HG02943 (cell line): ENCODE data around the gene TAF11L3.
"Not testable (repeated sequence)": the region's sequence is repeated elsewhere in the genome, so short reads cannot be mapped to it uniquely, and the experiment has no call there.

Source experiments
- ATAC-seq: cut with Tn5 transposase; IDR thresholded peaks from one replicate; pipeline ENCODE4 v1.9.1; 2021; ENCODE audit warnings: mild to moderate bottlenecking, low read depth, moderate library complexity; ENCODE audit not compliant: unreplicated experiment

Gene TAF11L3

GRCh38 chr5:17518067-17518466 is at the start of gene TAF11L3:
TAF11L3 (plus strand) TSS chr5:17518367.
- ATAC-seq, result not testable (repeated sequence)

GRCh38 chr5:17470064-17470463 is 48.1 kb upstream of the TAF11L3 start:
- no peak for ATAC-seq

DNA sequence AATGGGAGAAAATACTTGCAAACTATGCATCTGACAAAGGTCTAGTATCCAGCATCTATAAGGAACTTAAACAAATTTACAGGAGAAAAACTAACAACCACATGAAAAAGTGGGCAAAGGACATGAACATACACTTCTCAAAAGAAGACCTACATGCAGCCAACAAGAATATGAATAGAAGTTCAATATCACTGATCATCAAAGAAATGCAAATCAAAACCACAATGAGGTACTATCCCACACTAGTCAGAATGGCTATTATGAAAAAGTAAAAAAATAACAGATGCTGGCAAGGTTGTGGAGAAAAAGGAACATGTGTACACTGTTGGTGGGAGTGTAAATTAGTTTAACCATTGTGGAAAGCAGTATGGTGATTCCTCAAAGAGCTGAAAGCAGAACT is 43.1 kb upstream of the TAF11L3 start:
- not testable (repeated sequence) for ATAC-seq

GRCh38 chr5:17477043-17477442 is 41.1 kb upstream of the TAF11L3 start:
- ATAC-seq, result no peak

GRCh38 chr5:17477573-17478265 is 40.4 kb upstream of the TAF11L3 start:
- ATAC-seq, result no peak

DNA sequence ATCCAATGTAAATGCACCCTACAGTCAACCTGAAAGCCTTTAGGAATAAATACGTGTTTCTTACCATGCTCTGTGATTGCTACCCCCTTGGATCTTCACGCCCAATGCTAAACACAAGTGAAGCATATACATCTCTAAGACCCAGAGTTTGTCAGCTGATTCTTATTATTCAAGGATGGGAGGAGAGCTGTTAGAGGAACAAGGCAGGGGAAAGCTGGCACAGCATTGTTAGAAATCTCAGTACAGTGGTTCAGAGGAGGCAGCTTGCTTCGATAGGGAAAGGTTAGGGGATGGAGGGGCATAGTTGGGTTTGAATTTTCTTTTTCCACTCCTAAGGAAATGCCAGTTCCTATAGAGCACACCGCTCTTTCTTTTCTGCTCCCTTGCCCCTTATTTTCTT is 36.8 kb upstream of the TAF11L3 start:
- ATAC-seq, result no peak

DNA sequence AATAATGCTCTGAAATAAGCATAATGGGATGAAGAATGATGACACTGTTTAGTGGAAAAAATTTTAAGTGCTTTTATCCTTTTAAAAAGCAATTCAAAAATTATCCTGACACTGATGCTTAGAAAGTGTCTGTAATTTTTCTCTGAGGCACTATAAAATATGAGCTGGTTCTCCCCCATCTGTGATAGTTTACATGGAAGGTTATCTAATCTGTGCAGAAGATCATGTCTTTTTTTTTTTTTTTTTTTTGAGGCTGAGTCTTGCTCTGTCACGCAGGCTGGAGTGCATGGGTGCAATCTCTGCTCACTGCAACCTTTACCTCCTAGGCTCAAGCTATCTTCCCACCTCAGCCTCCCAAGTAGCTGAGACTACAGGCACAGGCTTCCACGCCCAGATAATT is 35.4 kb upstream of the TAF11L3 start:
- no peak for ATAC-seq

DNA sequence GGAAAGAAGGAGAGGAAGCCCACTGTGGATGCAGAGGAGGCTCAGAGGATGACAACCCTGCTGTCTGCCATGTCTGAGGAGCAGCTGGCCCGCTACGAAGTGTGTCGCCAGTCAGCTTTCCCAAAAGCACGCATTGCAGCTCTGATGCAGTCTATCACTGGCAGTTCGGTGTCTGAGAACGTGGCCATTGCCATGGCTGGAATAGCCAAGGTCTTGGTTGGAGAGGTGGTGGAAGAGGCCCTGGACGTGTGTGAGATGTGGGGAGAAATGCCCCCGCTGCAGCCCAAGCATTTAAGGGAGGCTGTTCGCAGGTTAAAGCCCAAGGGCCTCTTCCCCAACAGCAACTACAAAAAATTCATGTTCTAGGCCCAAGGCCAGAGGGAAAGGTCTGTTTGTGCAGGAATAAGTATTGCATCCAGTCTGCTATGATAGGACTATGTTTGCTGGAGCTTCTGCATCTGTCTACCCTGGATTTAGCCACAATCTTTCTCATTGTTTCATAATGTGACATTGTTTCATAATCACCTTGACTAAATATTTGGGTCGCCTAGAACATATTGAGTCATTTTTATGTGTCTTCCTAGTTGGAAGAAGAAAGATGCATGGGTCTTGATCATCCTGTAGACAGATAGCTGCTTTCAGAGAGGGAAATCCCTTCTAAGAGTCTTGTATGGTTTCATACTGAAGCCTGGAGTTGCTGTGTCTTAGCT is 31.5 kb upstream of the TAF11L3 start:
- not testable (repeated sequence) for ATAC-seq

DNA sequence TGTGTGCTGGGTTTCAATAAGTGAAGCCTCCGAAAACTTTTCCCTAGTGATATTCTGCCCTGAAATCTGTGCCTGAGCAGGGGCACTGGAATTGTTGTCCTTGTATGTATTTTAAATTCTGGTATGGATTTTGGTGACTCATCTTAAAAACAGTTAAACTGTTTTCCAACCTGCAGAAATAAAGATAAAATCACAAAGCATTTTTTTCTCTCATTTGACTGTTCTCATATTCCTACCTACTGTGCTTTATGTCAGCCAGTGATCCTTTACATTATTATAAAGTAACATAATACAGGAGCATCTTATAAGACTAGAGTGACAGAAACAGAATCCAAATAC is 31.0 kb upstream of the TAF11L3 start:
- no peak for ATAC-seq

DNA sequence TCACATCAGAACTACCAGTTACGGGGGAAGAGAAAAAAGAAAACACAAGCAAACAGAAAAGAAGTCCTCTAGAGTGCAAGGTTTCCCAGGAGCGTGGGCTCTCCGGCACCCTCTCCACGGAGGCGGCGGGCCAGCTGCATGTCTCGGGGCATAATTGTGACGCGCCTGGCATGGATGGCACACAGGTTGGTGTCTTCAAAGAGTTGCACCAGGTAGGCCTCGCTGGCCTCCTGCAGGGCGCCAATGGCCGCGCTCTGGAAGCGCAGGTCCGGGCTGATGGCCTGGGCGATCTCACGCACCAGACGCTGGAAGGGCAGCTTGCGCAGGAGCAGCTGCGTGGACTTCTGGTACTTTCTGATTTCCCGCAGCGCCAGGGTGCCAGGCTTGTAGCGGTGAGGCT is 26.9 kb upstream of the TAF11L3 start:
- not testable (repeated sequence) for ATAC-seq

DNA sequence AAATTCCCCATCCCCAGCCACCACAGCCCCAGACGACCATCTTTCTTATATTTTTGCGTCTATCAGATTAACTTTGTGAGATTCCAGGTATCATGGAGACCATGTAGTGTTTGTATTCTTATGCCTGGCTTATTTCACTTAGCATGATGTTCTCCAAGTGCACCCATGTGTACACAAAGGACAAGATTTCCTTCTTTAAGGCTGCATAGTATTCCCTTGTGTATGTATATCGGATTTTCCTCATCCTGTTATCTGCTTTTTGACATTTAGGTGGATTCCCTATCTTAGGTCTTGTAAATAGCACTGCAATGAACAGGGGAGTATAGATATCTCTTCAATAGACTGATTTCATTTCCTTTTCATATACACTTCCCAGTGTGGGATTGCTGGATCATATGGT is 25.4 kb upstream of the TAF11L3 start:
- no peak for ATAC-seq

DNA sequence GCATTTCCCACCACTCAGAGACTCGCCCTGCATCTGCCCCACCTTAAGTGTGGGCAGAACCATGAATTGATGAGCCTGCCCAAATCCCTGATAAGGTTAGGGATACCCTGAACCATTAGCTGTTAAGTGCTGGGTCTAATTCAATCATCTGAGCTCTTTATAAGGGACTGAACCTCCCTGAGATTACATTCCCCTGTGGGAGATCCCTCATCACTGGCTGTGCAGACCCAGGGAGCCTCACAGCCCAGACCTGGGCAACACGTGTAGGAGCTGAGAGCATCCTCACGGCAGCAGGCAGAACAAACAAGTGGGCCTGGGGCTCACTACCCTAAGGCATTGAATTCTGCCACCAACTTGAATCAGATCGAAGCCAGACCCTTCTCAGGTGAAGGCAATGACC is 20.7 kb upstream of the TAF11L3 start:
- ATAC-seq, result no peak

GRCh38 chr5:17497931-17498330 is 20.2 kb upstream of the TAF11L3 start, which contains the start of gene TAF11L2:
TAF11L2 (plus strand) TSS chr5:17498231.
- ATAC-seq, result not testable (repeated sequence)

DNA sequence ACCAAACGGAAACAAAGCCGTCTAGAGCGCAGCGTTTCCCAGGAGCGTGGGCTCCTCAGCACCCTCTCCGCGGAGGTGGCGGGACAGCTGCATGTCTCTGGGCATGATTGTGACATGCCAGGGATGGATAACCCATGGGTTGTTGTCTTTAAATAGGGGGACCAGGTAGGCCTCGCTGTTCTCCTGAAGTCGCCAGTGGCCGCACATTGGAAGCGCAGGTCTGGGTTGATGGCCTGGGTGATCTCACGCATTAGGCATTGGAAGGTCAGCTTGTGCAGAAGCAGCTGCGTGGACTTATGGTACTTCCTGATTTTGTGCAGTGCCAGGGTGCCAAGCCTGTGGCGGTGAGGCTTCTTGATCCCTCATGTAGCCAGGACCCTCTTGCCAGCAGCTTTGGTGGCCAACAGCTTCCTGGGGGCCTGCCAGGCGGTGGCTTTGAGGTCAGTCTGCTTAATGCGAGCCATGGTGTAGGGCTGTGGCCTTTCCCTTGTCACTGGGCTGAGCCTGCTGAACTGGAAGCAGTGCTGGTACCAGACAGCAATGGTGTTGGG is 6.3 kb upstream of the TAF11L3 start:
- ATAC-seq, result no peak

- not testable (repeated sequence) for ATAC-seq
Measured at GRCh38 chr5:17517526-17517925, 641 bp upstream of the TAF11L3 start.

GRCh38 chr5:17519508-17519907 is 1.3 kb downstream of the TAF11L3 start:
- ATAC-seq, result not testable (repeated sequence)

DNA sequence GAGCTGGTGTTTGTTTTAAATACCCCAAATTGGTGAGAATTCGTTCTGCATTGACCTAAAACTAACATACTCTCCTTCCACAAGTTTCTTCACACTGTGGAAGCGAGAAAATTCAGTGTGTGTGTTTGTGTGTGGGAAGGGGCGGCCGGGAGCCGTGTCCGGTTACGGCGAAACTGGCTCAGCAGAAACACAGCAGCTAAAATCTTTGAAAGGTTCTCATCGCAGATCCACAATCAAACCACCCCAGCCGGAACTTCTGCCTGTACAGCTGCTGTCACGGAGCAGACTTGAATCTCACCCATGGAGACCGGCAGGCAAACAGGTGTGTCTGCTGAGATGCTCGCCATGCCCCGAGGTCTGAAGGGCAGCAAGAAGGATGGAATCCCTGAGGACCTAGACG is 3.3 kb downstream of the TAF11L3 start, which contains the start of gene TAF11L4:
TAF11L4 (plus strand) TSS at position 301 of the 400 bp plus-strand sequence.
- ATAC-seq, result not testable (repeated sequence)

- ATAC-seq, result not testable (repeated sequence)
Measured at GRCh38 chr5:17524935-17525334, 6.8 kb downstream of the TAF11L3 start, which contains the start of gene TAF11L5. TAF11L5 (plus strand) TSS chr5:17525235.

GRCh38 chr5:17526504-17526903 is 8.3 kb downstream of the TAF11L3 start:
- ATAC-seq, result not testable (repeated sequence)

GRCh38 chr5:17528369-17528768 is 10.2 kb downstream of the TAF11L3 start, which contains the start of gene TAF11L6:
TAF11L6 (plus strand) TSS chr5:17528669.
- not testable (repeated sequence) for ATAC-seq
